Neural cell (in vitro differentiated cells): ENCODE measurements around the gene PPHLN1.

Experiments used
- EP300 ChIP-seq: fragments of 450-650 bp; conservative IDR thresholded peaks from 2 replicates; pipeline ENCODE4 v1.6.1; 2014; ENCODE audit warnings: antibody characterized with exemption, mild to moderate bottlenecking, moderate library complexity; ENCODE audit not compliant: poor library complexity, severe bottlenecking
- EZH2 ChIP-seq: fragments of 200-600, 300-800 bp; shearing (Covaris generic), sonication (generic); IDR thresholded peaks from 2 replicates; pipeline ENCODE4 v1.6.1; 2014; ENCODE audit warnings: antibody characterized with exemption, low read length, borderline replicate concordance, mild to moderate bottlenecking; ENCODE audit not compliant: insufficient read depth, poor library complexity, severe bottlenecking
- MXI1 ChIP-seq: fragments of 450-650 bp; conservative IDR thresholded peaks from 2 replicates; pipeline ENCODE4 v1.6.1; 2014; ENCODE audit warnings: antibody characterized with exemption, mild to moderate bottlenecking; ENCODE audit not compliant: poor library complexity, severe bottlenecking
- POLR2AphosphoS5 ChIP-seq: IDR thresholded peaks from 2 replicates; pipeline ENCODE4 v1.6.1; 2012
- RAD21 ChIP-seq: fragments of 450-650 bp; conservative IDR thresholded peaks from 2 replicates; pipeline ENCODE4 v1.6.1; 2014; ENCODE audit warnings: antibody characterized with exemption, mild to moderate bottlenecking, moderate library complexity
- SMC3 ChIP-seq: fragments of 450-650 bp; conservative IDR thresholded peaks from 2 replicates; pipeline ENCODE4 v1.6.1; 2014; ENCODE audit warnings: antibody characterized with exemption, mild to moderate bottlenecking, moderate library complexity; ENCODE audit not compliant: poor library complexity
- TAF1 ChIP-seq: IDR thresholded peaks from 2 replicates; pipeline ENCODE4 v1.6.1; 2012; ENCODE audit warnings: low read depth
- TF ChIP-seq, protein P1 (sequence below): fragments of 450-650 bp; IDR thresholded peaks from 2 replicates; pipeline ENCODE4 v1.5.1; 2014; ENCODE audit warnings: antibody characterized with exemption, mild to moderate bottlenecking, moderate library complexity; ENCODE audit not compliant: poor library complexity, severe bottlenecking
- TF ChIP-seq, protein P2 (sequence below): IDR thresholded peaks from 2 replicates; pipeline ENCODE4 v1.6.1; 2012; ENCODE audit warnings: borderline replicate concordance

DNA sequence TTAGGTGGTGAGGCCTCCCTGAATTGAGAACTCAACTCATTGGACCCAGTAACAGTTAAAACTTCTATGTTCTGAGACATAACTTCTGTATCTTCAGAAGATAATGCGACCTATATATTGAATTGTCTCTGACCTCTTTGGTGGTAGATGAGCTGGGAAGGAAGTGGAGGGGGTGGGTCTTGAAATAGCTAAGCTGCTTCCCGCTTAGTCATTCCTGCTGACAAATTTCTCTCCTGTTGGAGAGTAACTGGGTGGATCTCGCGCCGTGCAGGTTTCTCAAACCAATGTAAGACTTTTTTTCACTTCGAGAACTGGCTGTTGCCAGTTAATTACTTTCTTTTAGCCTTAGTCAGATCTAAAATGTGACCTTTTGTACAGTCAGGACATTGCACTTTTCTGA lies 100.8 kb downstream of the PPHLN1 start:
- TF ChIP-seq, protein P1, sequence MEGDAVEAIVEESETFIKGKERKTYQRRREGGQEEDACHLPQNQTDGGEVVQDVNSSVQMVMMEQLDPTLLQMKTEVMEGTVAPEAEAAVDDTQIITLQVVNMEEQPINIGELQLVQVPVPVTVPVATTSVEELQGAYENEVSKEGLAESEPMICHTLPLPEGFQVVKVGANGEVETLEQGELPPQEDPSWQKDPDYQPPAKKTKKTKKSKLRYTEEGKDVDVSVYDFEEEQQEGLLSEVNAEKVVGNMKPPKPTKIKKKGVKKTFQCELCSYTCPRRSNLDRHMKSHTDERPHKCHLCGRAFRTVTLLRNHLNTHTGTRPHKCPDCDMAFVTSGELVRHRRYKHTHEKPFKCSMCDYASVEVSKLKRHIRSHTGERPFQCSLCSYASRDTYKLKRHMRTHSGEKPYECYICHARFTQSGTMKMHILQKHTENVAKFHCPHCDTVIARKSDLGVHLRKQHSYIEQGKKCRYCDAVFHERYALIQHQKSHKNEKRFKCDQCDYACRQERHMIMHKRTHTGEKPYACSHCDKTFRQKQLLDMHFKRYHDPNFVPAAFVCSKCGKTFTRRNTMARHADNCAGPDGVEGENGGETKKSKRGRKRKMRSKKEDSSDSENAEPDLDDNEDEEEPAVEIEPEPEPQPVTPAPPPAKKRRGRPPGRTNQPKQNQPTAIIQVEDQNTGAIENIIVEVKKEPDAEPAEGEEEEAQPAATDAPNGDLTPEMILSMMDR, result no peak
- TF ChIP-seq EZH2 (no peak), RAD21 (no peak), POLR2AphosphoS5 (no peak), EP300 (no peak), TAF1 (no peak), SMC3 (no peak), MXI1 (no peak)
- TF ChIP-seq, protein P2, sequence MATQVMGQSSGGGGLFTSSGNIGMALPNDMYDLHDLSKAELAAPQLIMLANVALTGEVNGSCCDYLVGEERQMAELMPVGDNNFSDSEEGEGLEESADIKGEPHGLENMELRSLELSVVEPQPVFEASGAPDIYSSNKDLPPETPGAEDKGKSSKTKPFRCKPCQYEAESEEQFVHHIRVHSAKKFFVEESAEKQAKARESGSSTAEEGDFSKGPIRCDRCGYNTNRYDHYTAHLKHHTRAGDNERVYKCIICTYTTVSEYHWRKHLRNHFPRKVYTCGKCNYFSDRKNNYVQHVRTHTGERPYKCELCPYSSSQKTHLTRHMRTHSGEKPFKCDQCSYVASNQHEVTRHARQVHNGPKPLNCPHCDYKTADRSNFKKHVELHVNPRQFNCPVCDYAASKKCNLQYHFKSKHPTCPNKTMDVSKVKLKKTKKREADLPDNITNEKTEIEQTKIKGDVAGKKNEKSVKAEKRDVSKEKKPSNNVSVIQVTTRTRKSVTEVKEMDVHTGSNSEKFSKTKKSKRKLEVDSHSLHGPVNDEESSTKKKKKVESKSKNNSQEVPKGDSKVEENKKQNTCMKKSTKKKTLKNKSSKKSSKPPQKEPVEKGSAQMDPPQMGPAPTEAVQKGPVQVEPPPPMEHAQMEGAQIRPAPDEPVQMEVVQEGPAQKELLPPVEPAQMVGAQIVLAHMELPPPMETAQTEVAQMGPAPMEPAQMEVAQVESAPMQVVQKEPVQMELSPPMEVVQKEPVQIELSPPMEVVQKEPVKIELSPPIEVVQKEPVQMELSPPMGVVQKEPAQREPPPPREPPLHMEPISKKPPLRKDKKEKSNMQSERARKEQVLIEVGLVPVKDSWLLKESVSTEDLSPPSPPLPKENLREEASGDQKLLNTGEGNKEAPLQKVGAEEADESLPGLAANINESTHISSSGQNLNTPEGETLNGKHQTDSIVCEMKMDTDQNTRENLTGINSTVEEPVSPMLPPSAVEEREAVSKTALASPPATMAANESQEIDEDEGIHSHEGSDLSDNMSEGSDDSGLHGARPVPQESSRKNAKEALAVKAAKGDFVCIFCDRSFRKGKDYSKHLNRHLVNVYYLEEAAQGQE, result no peak
